Thoracic aorta (tissue), 2 donors: ENCODE measurements around the gene SGCA. TPM values are rescaled to one million over a fixed set of nuclear protein-coding genes. Genes with fewer than 3 reads are reported as not detected.

Experiments used
- ATAC-seq: fragments of 150-250 bp; one replicate; pipeline ENCODE4 v1.8.0; 2017; ENCODE audit warnings: low read depth; ENCODE audit not compliant: insufficient number of reproducible peaks, low FRiP score
- DNase-seq: peaks from one replicate; pipeline ENCODE4 v3.0.0-alpha.2; 2020; ENCODE audit warnings: low spot score
- H3K27ac ChIP-seq, 2 donors: fragments of 200-600 bp; sonication (generic); 1 replicate in 1 of 2; 2 replicates in 1 of 2; pipeline ENCODE4 v1.5.1; 2016; ENCODE audit warnings: mild to moderate bottlenecking in 2 of 2, moderate library complexity in 2 of 2
- H3K27me3 ChIP-seq: fragments of 200-600 bp; sonication (generic); replicated peaks from 2 replicates; pipeline ENCODE4 v1.6.0; 2016; ENCODE audit warnings: mild to moderate bottlenecking; ENCODE audit not compliant: insufficient read depth
- H3K36me3 ChIP-seq: fragments of 200-600 bp; sonication (generic); one replicate; pipeline ENCODE4 v1.5.1; 2016
- H3K4me1 ChIP-seq, 2 donors: fragments of 200-600 bp; sonication (generic); 1 replicate in 1 of 2; 2 replicates in 1 of 2; pipeline versions ENCODE4 v1.5.1 to v1.6.0; 2016; ENCODE audit warnings: low read depth in 2 of 2, mild to moderate bottlenecking in 1 of 2; ENCODE audit not compliant: control insufficient read depth in 1 of 2
- H3K4me3 ChIP-seq: fragments of 200-600 bp; sonication (generic); 2 replicates; pipeline ENCODE4 v1.5.1; 2016; ENCODE audit warnings: mild to moderate bottlenecking
- H3K9me3 ChIP-seq: fragments of 200-600 bp; sonication (generic); 2 replicates; pipeline ENCODE4 v1.5.1; 2016
- total RNA-seq, 2 donors: library from RNA; depleted of rRNA; stranded (reverse); fragments of >200 nt; gene quantifications; one replicate each; pipeline versions ENCODE4 v1.1.0 to v1.2.3, GENCODE V29; 2016
- TF ChIP-seq, protein P1 (sequence below): fragments of 200-600 bp; sonication (generic); IDR thresholded peaks from one replicate; pipeline ENCODE4 v1.5.1; 2019; ENCODE audit warnings: antibody characterized with exemption

Gene SGCA
- total RNA-seq, 2 donors from 2014 or later = 95.5 to 158 TPM

DNA sequence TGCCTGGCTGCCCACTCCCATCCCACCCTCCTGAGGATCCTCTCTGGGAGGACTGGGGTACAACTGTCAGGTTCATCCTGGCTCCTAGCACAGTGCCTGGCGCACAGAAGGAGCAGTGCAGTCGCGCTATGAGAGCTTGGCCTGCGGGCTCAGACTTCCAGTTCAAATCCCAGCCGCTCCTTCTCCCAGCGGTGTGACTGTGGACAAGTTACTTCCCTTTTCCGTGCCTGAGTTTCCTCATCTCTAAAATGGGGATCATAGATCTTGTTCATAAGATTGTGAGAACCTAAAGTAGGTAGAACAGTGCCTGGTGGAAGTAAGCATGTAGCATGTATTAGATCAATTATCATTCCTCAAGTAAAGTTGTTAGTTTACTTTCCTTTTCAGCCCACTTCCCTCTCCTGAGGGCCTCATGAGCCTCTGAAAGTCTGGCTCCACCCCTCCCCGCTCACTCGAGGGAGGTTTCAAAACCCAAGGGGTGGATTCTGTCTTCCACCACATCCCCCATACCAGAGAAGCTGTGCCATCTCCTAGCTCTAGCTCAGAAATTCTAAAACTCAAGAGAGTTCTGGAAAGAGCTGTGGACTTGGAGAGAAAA, 55.6 kb downstream of the SGCA start:
- H3K36me3 ChIP-seq = no peaks in the 10 kb centered on the region
- H3K9me3 ChIP-seq = no peaks in the 10 kb centered on the region
- peak overlapping the region; percentile 55 for H3K4me3 ChIP-seq
- DNase-seq (no peak), ATAC-seq (no peak)
- TF ChIP-seq, protein P1, sequence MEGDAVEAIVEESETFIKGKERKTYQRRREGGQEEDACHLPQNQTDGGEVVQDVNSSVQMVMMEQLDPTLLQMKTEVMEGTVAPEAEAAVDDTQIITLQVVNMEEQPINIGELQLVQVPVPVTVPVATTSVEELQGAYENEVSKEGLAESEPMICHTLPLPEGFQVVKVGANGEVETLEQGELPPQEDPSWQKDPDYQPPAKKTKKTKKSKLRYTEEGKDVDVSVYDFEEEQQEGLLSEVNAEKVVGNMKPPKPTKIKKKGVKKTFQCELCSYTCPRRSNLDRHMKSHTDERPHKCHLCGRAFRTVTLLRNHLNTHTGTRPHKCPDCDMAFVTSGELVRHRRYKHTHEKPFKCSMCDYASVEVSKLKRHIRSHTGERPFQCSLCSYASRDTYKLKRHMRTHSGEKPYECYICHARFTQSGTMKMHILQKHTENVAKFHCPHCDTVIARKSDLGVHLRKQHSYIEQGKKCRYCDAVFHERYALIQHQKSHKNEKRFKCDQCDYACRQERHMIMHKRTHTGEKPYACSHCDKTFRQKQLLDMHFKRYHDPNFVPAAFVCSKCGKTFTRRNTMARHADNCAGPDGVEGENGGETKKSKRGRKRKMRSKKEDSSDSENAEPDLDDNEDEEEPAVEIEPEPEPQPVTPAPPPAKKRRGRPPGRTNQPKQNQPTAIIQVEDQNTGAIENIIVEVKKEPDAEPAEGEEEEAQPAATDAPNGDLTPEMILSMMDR = no peak
- H3K4me1 ChIP-seq = peaks cover 24 to 65% of the 10 kb centered on the region in 2 donors
- H3K27ac ChIP-seq = peak overlapping the region; percentile 90 to 94
- H3K27me3 ChIP-seq = no peaks in the 10 kb centered on the region

DNA sequence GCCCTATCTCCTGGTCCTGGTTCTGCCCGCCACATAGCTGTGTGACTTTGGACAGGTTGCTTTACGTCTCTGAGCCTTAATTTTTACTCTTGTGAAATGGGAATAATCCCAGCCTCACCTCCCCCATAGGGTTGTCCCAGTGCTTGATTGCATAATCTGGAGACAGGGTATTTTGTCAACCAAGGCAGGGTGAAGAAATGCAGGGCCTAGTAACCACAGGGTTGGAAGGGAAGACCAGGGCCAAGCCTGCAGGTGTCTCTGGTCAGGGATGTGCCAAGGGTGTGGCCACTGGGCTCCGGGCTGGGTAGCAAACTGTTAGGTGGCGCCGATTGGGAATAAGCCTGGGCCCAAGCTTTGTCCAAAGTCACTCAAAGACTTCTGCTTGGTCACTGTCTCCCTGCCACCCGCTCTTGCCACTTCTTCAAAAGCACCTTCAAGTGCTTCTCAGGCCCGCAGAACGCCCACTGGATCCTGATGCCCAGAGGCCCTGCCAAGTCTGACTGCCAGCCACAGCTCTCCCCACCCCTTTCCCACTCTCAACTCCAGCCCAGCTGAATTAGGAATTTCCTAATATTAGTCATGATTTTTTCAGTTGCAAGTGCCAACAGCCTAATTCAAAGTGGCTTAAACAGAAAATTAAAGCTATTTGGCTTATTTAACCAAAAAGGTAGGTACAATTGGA, 56.2 kb downstream of the SGCA start:
- H3K27ac ChIP-seq = peak overlapping the region; percentile 90 to 94
- peak overlapping the region; percentile 55 for H3K4me3 ChIP-seq
- no peaks in the 10 kb centered on the region for H3K9me3 ChIP-seq
- peak; percentile 62 for DNase-seq
- ATAC-seq = peak; percentile 34
- TF ChIP-seq, protein P1 = no peak
- no peaks in the 10 kb centered on the region for H3K36me3 ChIP-seq
- peaks cover 24 to 65% of the 10 kb centered on the region in 2 donors for H3K4me1 ChIP-seq
- H3K27me3 ChIP-seq = no peaks in the 10 kb centered on the region

DNA sequence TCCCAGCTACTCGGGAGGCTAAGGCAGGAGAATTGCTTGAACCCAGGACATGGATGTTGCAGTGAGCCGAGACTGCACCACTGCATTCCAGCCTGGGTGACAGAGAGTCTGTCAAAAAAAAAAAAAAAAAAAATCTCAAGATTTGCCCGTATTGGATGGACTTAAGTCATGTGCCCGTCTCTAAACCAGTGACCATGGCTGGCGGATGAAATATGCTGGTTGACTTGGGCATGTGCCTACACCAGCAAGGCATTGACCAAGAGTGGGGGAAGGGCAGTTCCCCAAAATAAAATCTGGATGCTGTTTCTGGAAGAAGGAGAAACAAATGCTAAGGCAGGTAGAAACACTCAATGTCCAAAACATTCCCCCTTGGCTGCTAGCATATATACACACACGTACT, 57.1 kb downstream of the SGCA start:
- no peaks in the 10 kb centered on the region for H3K9me3 ChIP-seq
- peaks cover 24 to 57% of the 10 kb centered on the region in 2 donors for H3K4me1 ChIP-seq
- no peaks in the 10 kb centered on the region for H3K27me3 ChIP-seq
- DNase-seq (peak; percentile 47), ATAC-seq (peak; percentile 81)
- TF ChIP-seq, protein P1 = no peak
- H3K4me3 ChIP-seq = peak overlapping the region; percentile 55
- peak overlapping the region; percentile 90 to 94 for H3K27ac ChIP-seq
- H3K36me3 ChIP-seq = no peaks in the 10 kb centered on the region

Other genes starting within 250 kb of the SGCA start
- gene DLX4, start 196.8 kb upstream of the SGCA start, total RNA-seq = not detected
- under 1 TPM in 1 of 2 donors, not detected in 1; 0.54 TPM for gene DLX3, start 170.8 kb upstream of the SGCA start, total RNA-seq
- 100 to 1,000 TPM; 197 to 260 TPM for gene ITGA3, start 109.9 kb upstream of the SGCA start, total RNA-seq
- 10 to 100 TPM; 35.5 to 74.9 TPM for gene PDK2, start 70.7 kb upstream of the SGCA start, total RNA-seq
- gene SAMD14, start 35.8 kb upstream of the SGCA start, total RNA-seq = 10 to 100 TPM in 1 of 2 donors, 1 to 10 TPM in 1; 9.7 to 11.5 TPM
- 10 to 100 TPM; 53.3 to 67.1 TPM for gene PPP1R9B, start 15.3 kb upstream of the SGCA start, total RNA-seq
- gene COL1A1, start 35.6 kb downstream of the SGCA start, total RNA-seq = 100 to 1,000 TPM; 261 to 270 TPM
- gene TMEM92, start 108.5 kb downstream of the SGCA start, total RNA-seq = 1 to 10 TPM in 1 of 2 donors, under 1 TPM in 1; 0.28 to 1.4 TPM
- 10 to 100 TPM; 17.6 to 26.4 TPM for gene XYLT2, start 180.1 kb downstream of the SGCA start, total RNA-seq
- gene MRPL27, start 207.2 kb downstream of the SGCA start, total RNA-seq = 10 to 100 TPM; 17.1 to 42.9 TPM
- 1 to 10 TPM in 1 of 2 donors, not detected in 1; 3.9 TPM for gene EME1, start 207.2 kb downstream of the SGCA start, total RNA-seq
- gene LRRC59, start 231.5 kb downstream of the SGCA start, total RNA-seq = 10 to 100 TPM; 55.6 to 96.4 TPM